Hepatocyte (in vitro differentiated cells): ENCODE measurements around the gene SH3GL2. TPM values are rescaled to one million over a fixed set of nuclear protein-coding genes. Genes with fewer than 3 reads are reported as not detected.

ENCODE experiments used
- DNase-seq: peaks from one replicate; pipeline ENCODE4 v3.0.0-alpha.2; 2016; ENCODE audit warnings: low spot score
- H2AFZ ChIP-seq: fragments of 200-600 bp; sonication (generic); 2 replicates; pipeline ENCODE4 v1.6.0; 2016; ENCODE audit warnings: antibody characterized with exemption, mild to moderate bottlenecking
- H3K27ac ChIP-seq: fragments of 200-600 bp; sonication (generic); 2 replicates; pipeline ENCODE4 v1.5.1; 2016; ENCODE audit warnings: mild to moderate bottlenecking
- H3K27me3 ChIP-seq: fragments of 200-600 bp; sonication (generic); 2 replicates; pipeline ENCODE4 v1.6.1; 2016
- H3K36me3 ChIP-seq: fragments of 200-600 bp; sonication (generic); replicated peaks from 2 replicates; pipeline ENCODE4 v1.5.1; 2016; ENCODE audit warnings: low read depth; ENCODE audit not compliant: insufficient read depth
- H3K4me1 ChIP-seq: fragments of 200-600 bp; sonication (generic); 2 replicates; pipeline ENCODE4 v1.5.1; 2016; ENCODE audit warnings: mild to moderate bottlenecking, moderate library complexity; ENCODE audit not compliant: insufficient read depth
- H3K4me2 ChIP-seq: fragments of 200-600 bp; sonication (generic); 2 replicates; pipeline ENCODE4 v1.6.0; 2016
- H3K4me3 ChIP-seq: fragments of 200-600 bp; sonication (generic); 2 replicates; pipeline ENCODE4 v1.5.1; 2016; ENCODE audit warnings: mild to moderate bottlenecking
- H3K79me2 ChIP-seq: fragments of 200-600 bp; sonication (generic); 2 replicates; pipeline ENCODE4 v1.6.0; 2017; ENCODE audit warnings: mild to moderate bottlenecking
- H3K9me2 ChIP-seq: fragments of 200-600 bp; sonication (generic); replicated peaks from 2 replicates; pipeline ENCODE4 v1.6.0; 2017; ENCODE audit warnings: mild to moderate bottlenecking; ENCODE audit not compliant: insufficient read depth
- H3K9me3 ChIP-seq: fragments of 200-600 bp; sonication (generic); 2 replicates; pipeline ENCODE4 v1.5.1; 2016; ENCODE audit warnings: low read depth, mild to moderate bottlenecking
- H4K20me1 ChIP-seq: fragments of 200-600 bp; sonication (generic); 2 replicates; pipeline ENCODE4 v1.6.0; 2016; ENCODE audit warnings: mild to moderate bottlenecking; ENCODE audit not compliant: insufficient read depth, poor library complexity, severe bottlenecking
- CTCF ChIP-seq: fragments of 200-600 bp; sonication (generic); IDR thresholded peaks from 2 replicates; pipeline ENCODE4 v1.5.1; 2016; ENCODE audit warnings: antibody characterized with exemption, mild to moderate bottlenecking; ENCODE audit not compliant: poor library complexity
- EZH2 ChIP-seq: fragments of 200-600 bp; sonication (generic); IDR thresholded peaks from 2 replicates; pipeline ENCODE4 v1.6.1; 2016; ENCODE audit warnings: antibody characterized with exemption, mild to moderate bottlenecking, borderline replicate concordance
- EZH2phosphoT487 ChIP-seq: fragments of 200-600 bp; sonication (generic); IDR thresholded peaks from one replicate; pipeline ENCODE4 v1.6.1; 2018; ENCODE audit warnings: antibody characterized with exemption, mild to moderate bottlenecking, low read depth, moderate library complexity; ENCODE audit not compliant: unreplicated experiment, severe bottlenecking
- WGBS: methylation state at CpG from one replicate; pipeline ENCODE4 v1.1.6; 2016; ENCODE audit warnings: low lambda C conversion rate; ENCODE audit errors: missing lambda C conversion rate; 5-methylcytosine and 5-hydroxymethylcytosine counted together
- polyA plus RNA-seq: library from polyadenylated mRNA; unstranded; fragments of >200 nt; fragmentation: Nextera tagmentation; extraction: Ambion mirVana; gene quantifications from 2 replicates; pipeline ENCODE4 v1.2.1, GENCODE V29; 2016
- total RNA-seq: library from RNA; depleted of rRNA; stranded (reverse); fragments of >200 nt; gene quantifications from 2 replicates; pipeline ENCODE4 v1.2.3, GENCODE V29; 2014

SH3GL2 gene
- total and polyA plus RNA-seq, 2 experiments from 2014 or later, result 2.8 to 5.8 TPM

GRCh38 chr9:17587113-17587512 lies 8.2 kb downstream of the SH3GL2 start:
- TF ChIP-seq EZH2 (no peak), CTCF (no peak), EZH2phosphoT487 (no peak)
- Histone ChIP-seq H3K27ac (no peak overlapping the region), H3K9me2 (no peaks in the 10 kb centered on the region), H3K36me3 (no peaks in the 10 kb centered on the region), H3K4me1 (no peaks in the 10 kb centered on the region), H3K9me3 (no peaks in the 10 kb centered on the region), H2AFZ (no peak overlapping the region), H3K27me3 (peaks cover 8% of the 10 kb centered on the region), H3K4me2 (no peak overlapping the region), H4K20me1 (no peaks in the 10 kb centered on the region), H3K4me3 (no peak overlapping the region), H3K79me2 (no peaks in the 10 kb centered on the region)
- DNase-seq, result no peak
- WGBS, result 86% methylated on average over 5 of the region's 5 CpGs

- no peaks in the 10 kb centered on the region for H4K20me1 ChIP-seq
- WGBS, result 68% methylated on average over 1 of the region's 1 CpG
- TF ChIP-seq CTCF, result no peak
- no peak for TF ChIP-seq EZH2phosphoT487
- TF ChIP-seq EZH2, result no peak
Measured at GRCh38 chr9:17588395-17588794, 9.5 kb downstream of the SH3GL2 start.

GRCh38 chr9:17588941-17589340 lies 10.1 kb downstream of the SH3GL2 start:
- H4K20me1 ChIP-seq, result no peaks in the 10 kb centered on the region
- H3K4me3 ChIP-seq, result no peak overlapping the region
- H3K79me2 ChIP-seq, result no peaks in the 10 kb centered on the region
- TF ChIP-seq CTCF (no peak), EZH2phosphoT487 (no peak), EZH2 (no peak)
- no peak overlapping the region for H3K4me2 ChIP-seq
- H3K9me3 ChIP-seq, result no peaks in the 10 kb centered on the region
- no peak overlapping the region for H2AFZ ChIP-seq
- H3K27ac ChIP-seq, result no peak overlapping the region
- WGBS, result 98% methylated on average over 4 of the region's 4 CpGs
- DNase-seq, result no peak
- no peaks in the 10 kb centered on the region for H3K27me3 ChIP-seq
- H3K4me1 ChIP-seq, result no peaks in the 10 kb centered on the region
- H3K9me2 ChIP-seq, result no peaks in the 10 kb centered on the region
- H3K36me3 ChIP-seq, result no peaks in the 10 kb centered on the region

More at GRCh38 chr9:17588395-17588794, 9.5 kb downstream of the SH3GL2 start:
- no peaks in the 10 kb centered on the region for H3K4me1 ChIP-seq
- H3K79me2 ChIP-seq, result no peaks in the 10 kb centered on the region
- H3K9me2 ChIP-seq, result no peaks in the 10 kb centered on the region
- H3K36me3 ChIP-seq, result no peaks in the 10 kb centered on the region
- H3K4me3 ChIP-seq, result no peak overlapping the region
- DNase-seq, result no peak
- no peak overlapping the region for H3K4me2 ChIP-seq
- H3K27ac ChIP-seq, result no peak overlapping the region
- H2AFZ ChIP-seq, result no peak overlapping the region
- no peaks in the 10 kb centered on the region for H3K27me3 ChIP-seq
- no peaks in the 10 kb centered on the region for H3K9me3 ChIP-seq

- no peak for DNase-seq
- H3K4me1 ChIP-seq, result no peaks in the 10 kb centered on the region
- no peaks in the 10 kb centered on the region for H3K9me3 ChIP-seq
- H3K4me3 ChIP-seq, result no peak overlapping the region
- H2AFZ ChIP-seq, result no peak overlapping the region
- no peaks in the 10 kb centered on the region for H3K79me2 ChIP-seq
- no peak overlapping the region for H3K27ac ChIP-seq
- H4K20me1 ChIP-seq, result no peaks in the 10 kb centered on the region
- TF ChIP-seq EZH2phosphoT487, result no peak
- no peak for TF ChIP-seq EZH2
- no peak for TF ChIP-seq CTCF
- H3K27me3 ChIP-seq, result no peaks in the 10 kb centered on the region
- no peaks in the 10 kb centered on the region for H3K9me2 ChIP-seq
- no peak overlapping the region for H3K4me2 ChIP-seq
- no peaks in the 10 kb centered on the region for H3K36me3 ChIP-seq
- WGBS, result 78% methylated on average over 5 of the region's 5 CpGs
Measured at GRCh38 chr9:17589771-17590170, 10.9 kb downstream of the SH3GL2 start.
